GM03348 (cell line): Measurements from ENCODE around the gene SEMA3D.

ENCODE experiments used
- DNase-seq: peaks from one replicate; pipeline ENCODE4 v3.0.0; 2012; ENCODE audit warnings: low spot score

The SEMA3D gene

GRCh38 chr7:85184599-85185423 is 2.0 kb downstream of the SEMA3D start:
- peak; percentile 61 for DNase-seq

- DNase-seq = no peak
Observed at GRCh38 chr7:85183296-85183695, 3.6 kb downstream of the SEMA3D start.

- DNase-seq = no peak
Observed at GRCh38 chr7:85178531-85179298, 8.1 kb downstream of the SEMA3D start.

GRCh38 chr7:85177316-85177715 is 9.5 kb downstream of the SEMA3D start:
- DNase-seq = peak; percentile 11

GRCh38 chr7:85176197-85176596 is 10.7 kb downstream of the SEMA3D start:
- DNase-seq = no peak

GRCh38 chr7:85175217-85175616 is 11.6 kb downstream of the SEMA3D start:
- DNase-seq = peak; percentile 35

- peak; percentile 26 for DNase-seq
Observed at GRCh38 chr7:85172530-85172941, 14.3 kb downstream of the SEMA3D start.

- DNase-seq = no peak
Observed at GRCh38 chr7:85167636-85168035, 19.2 kb downstream of the SEMA3D start.

- no peak for DNase-seq
Observed at GRCh38 chr7:85165263-85165662, 21.6 kb downstream of the SEMA3D start.

- DNase-seq = no peak
Observed at GRCh38 chr7:85164376-85164775, 22.5 kb downstream of the SEMA3D start.

GRCh38 chr7:85162721-85163120 is 24.1 kb downstream of the SEMA3D start:
- DNase-seq = peak; percentile 12

- peak; percentile 5 for DNase-seq
Observed at GRCh38 chr7:85160223-85160622, 26.6 kb downstream of the SEMA3D start.

GRCh38 chr7:85159003-85159402 is 27.9 kb downstream of the SEMA3D start:
- no peak for DNase-seq

- DNase-seq = no peak
Observed at GRCh38 chr7:85156661-85157208, 30.1 kb downstream of the SEMA3D start.

GRCh38 chr7:85154282-85154937 is 32.4 kb downstream of the SEMA3D start:
- no peak for DNase-seq

- DNase-seq = no peak
Observed at GRCh38 chr7:85153715-85154114, 33.1 kb downstream of the SEMA3D start.

GRCh38 chr7:85150624-85151023 is 36.2 kb downstream of the SEMA3D start:
- DNase-seq = no peak

GRCh38 chr7:85144771-85145170 is 42.1 kb downstream of the SEMA3D start:
- DNase-seq = no peak

GRCh38 chr7:85135977-85136376 is 50.9 kb downstream of the SEMA3D start:
- DNase-seq = peak; percentile 59

- no peak for DNase-seq
Observed at GRCh38 chr7:85133560-85133959, 53.3 kb downstream of the SEMA3D start.

- DNase-seq = no peak
Observed at GRCh38 chr7:85133006-85133405, 53.9 kb downstream of the SEMA3D start.

GRCh38 chr7:85130702-85131101 is 56.2 kb downstream of the SEMA3D start:
- no peak for DNase-seq
